WI38 (cell line): ENCODE data around the gene CDKL5.
A peak's percentile ranks its signal among the peaks of the same experiment; 100 is the strongest.

ENCODE experiments used
- H3K4me3 ChIP-seq: 2 replicates; pipeline ENCODE4 v1.5.1; 2011; ENCODE audit warnings: low read depth, mild to moderate bottlenecking, control low read depth, low read length
- CTCF ChIP-seq: IDR thresholded peaks from 2 replicates; pipeline ENCODE4 v1.5.1; 2012; ENCODE audit warnings: low read depth, mild to moderate bottlenecking, control low read depth, low read length

Gene CDKL5

GRCh38 chrX:18672008-18672407, 246.6 kb downstream of the CDKL5 start, which contains the start of gene RS1:
RS1 (minus strand) TSS chrX:18672108; CDS start chrX:18672068, 40 bp downstream.
- H3K4me3 ChIP-seq, result no peak within 1 kb of the TSS
- no peak for TF ChIP-seq CTCF

GRCh38 chrX:18674417-18674787, 249.0 kb downstream of the CDKL5 start:
- peak overlapping the region; percentile 42 for H3K4me3 ChIP-seq
- no peak for TF ChIP-seq CTCF

GRCh38 chrX:18674788-18675735, 249.7 kb downstream of the CDKL5 start:
- H3K4me3 ChIP-seq, result peak overlapping the region; percentile 67
- no peak for TF ChIP-seq CTCF

GRCh38 chrX:18676050-18676449, 250.6 kb downstream of the CDKL5 start:
- no peak for TF ChIP-seq CTCF
- no peak overlapping the region for H3K4me3 ChIP-seq

- no peak for TF ChIP-seq CTCF
- no peak overlapping the region for H3K4me3 ChIP-seq
Measured at GRCh38 chrX:18676470-18676869, 251.1 kb downstream of the CDKL5 start.

GRCh38 chrX:18677161-18677869, 251.9 kb downstream of the CDKL5 start:
- H3K4me3 ChIP-seq, result no peak overlapping the region

More at GRCh38 chrX:18677161-18677869, 251.9 kb downstream of the CDKL5 start:
- TF ChIP-seq CTCF, result no peak
